A673 (cell line): ENCODE results near the gene OR2T29.

Source experiments
- EZH2 ChIP-seq: fragments of 200-600 bp; sonication (generic); IDR thresholded peaks from 2 replicates; pipeline ENCODE4 v1.6.1; 2017; ENCODE audit warnings: borderline replicate concordance, low read depth, mild to moderate bottlenecking, mixed read lengths, antibody characterized with exemption, low read length; ENCODE audit not compliant: poor library complexity, severe bottlenecking
- TF ChIP-seq, protein P1 (sequence below): fragments of 300-800, 200-600 bp; sonication (generic); conservative IDR thresholded peaks from 2 replicates; pipeline ENCODE4 v1.5.1; 2017; ENCODE audit warnings: low read depth, mild to moderate bottlenecking, antibody characterized with exemption, low read length, moderate library complexity, mixed read lengths

DNA sequence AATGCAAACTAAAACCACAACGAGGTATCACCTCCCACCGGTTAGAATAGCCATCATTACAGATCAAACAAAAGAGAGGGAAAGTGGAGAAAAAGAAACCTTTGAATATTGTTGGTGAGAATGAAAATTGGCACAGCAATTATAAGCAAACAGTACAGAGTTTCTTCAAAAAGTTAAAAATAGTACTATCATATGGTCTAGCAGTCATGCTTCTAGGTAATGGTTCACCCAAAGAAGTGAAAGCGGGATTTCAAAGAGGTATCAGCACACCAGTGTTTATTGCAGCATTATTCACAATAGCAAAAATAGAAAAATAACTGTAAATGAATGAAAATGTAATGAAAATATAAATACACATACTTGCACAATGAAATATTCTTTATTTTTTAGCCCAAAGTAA lies 26.8 kb upstream of the OR2T29 start:
- TF ChIP-seq, protein P1, sequence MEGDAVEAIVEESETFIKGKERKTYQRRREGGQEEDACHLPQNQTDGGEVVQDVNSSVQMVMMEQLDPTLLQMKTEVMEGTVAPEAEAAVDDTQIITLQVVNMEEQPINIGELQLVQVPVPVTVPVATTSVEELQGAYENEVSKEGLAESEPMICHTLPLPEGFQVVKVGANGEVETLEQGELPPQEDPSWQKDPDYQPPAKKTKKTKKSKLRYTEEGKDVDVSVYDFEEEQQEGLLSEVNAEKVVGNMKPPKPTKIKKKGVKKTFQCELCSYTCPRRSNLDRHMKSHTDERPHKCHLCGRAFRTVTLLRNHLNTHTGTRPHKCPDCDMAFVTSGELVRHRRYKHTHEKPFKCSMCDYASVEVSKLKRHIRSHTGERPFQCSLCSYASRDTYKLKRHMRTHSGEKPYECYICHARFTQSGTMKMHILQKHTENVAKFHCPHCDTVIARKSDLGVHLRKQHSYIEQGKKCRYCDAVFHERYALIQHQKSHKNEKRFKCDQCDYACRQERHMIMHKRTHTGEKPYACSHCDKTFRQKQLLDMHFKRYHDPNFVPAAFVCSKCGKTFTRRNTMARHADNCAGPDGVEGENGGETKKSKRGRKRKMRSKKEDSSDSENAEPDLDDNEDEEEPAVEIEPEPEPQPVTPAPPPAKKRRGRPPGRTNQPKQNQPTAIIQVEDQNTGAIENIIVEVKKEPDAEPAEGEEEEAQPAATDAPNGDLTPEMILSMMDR, result no peak
- TF ChIP-seq EZH2, result no peak
